ENCODE measurements around the gene DIAPH1.

The DIAPH1 gene

DNA sequence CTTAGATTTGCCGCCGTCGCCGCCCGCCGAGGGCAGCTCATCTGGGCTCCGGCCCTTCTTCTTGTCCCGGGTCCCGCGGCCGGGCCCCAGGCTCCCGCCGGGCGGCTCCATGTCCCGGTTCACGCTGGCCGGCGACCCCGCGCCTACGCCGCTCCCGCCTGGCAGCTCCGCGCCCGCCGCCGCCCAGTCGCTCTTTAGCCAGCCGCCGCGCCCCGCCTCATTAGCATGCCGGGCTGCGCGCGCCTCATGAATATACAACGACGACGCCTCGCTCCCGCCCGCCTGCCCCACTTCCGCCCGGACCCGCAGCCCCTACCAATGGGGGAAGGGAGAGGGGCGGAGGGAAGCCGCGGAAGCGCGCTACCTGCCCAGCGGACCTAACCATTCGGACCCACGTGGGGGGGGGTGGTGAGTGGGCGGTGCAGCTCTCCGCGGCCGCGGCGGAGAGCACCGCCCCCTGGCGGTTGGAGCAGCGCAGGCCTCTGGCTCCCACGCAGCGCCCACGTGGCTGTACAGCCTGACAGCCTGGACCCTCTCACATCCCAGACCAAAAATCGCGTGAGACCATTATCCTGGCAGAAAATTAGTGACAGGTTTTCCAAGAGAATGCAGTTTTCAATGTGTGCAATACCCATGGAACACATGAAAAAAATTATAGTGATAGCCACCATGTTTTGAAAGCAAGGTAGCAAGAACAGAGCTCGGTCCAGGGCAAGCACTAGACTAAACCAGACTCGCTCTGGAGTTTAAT is at the start of gene DIAPH1:
Gene DIAPH1, minus strand, starts transcription at position 197 of the 751 bp plus-strand sequence. Its CDS starts 86 bp downstream, at position 111.
- peak; percentile 89 for DNase-seq

GRCh38 chr5:141665995-141666940 is 47.5 kb upstream of the DIAPH1 start:
- no peak for DNase-seq

DNA sequence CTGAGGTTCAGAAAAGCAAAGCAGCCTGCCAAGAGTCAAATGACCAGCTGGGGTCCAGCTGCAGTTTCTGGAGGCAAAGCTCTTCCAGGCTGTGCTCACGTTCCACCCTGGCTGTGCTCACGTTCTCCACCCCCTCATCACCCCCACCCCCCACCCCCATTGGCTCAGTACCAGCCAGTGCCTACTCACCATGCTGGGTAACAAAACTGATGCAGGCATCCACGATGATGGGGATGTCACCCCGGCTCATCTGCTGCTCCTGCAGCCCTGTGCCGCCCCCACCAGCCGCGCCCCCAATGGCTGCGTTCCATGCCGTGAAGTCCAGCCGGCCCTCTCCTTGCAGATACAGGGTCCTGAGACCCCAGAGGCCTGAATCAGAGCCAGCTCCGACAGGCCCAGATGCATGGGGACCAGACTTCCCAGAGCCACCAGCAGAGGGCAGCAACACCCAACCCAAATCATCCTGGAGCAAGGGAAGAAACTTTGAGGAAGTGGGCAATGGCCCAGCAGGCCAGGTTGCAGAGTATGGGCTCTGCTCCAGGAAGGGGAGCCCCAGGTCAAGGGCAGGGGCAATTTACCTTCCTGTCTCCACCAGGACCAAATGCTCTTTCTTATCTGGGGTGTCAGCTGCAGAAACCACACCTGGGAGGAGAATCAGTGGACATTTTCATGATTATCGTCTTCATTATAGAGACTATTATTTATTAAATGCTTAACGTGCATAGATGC is 46.1 kb upstream of the DIAPH1 start:
- DNase-seq, result peak; percentile 10

GRCh38 chr5:141663506-141663905 is 44.7 kb upstream of the DIAPH1 start:
- DNase-seq, result no peak

DNA sequence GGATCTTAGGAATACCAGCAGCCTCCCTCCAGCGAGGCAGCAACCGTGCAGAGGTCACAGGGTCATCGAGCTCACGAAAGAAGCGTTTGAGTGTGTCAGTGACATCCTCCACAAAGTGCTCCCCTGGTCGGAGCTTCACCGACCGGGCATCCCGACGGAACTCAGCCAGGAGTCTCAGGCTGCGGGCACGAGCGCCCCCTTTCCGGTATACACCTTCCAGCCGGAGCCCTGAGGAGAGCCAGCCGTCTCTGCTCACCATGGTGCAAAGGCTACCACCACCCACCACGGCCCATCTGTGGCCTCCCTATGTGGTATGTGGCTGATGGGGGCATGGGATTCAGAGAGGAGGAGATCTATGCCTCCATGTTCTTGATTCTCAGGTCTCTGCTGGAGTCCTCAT is 43.2 kb upstream of the DIAPH1 start:
- no peak for DNase-seq

DNA sequence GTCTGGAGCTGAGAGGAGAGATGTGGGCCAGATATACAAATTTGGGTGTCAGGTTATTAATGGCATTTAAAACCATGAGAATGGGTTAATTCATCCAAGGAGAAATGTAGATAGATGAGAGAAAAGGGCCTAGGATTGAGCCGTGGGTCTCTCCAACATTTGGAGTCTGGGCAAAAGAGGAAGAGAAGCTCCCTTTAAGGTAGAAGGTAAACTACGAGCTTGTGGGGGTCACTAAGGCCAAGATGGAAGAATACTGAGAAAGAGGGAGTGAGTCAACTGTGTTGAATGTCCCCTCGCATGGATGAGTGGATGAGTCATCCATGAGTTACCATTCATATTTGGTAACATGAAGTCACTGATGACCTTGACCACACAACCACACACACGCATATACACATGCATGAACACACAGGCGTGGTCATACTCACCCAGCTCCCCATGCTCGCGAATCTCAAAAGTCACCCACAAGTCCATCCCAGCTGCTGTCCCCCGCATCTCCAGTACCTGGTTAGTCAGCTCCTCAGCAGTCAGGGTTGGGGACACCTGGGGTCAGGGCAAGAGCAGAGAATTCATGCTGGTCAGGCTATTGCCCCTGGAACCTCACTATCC is 39.2 kb upstream of the DIAPH1 start:
- no peak for DNase-seq

DNA sequence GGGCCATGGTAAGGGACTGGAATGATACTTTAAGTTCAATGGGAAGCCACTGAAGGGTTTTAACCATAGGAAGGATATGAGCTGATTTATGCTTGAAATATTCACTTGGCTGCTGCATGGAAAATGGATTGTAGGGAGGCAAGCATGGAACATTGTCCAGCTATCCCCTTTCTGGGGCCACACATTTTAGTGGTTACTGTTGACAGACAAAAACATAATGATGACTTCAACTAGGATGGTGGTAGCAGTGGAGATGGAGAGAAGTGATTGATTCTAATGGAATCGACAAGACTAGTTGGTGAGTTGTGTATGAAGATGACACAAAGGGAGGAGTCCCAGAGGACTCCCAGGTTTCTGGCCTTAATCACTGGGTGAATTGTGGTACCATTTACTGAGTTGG is 38.6 kb upstream of the DIAPH1 start:
- DNase-seq, result no peak

DNA sequence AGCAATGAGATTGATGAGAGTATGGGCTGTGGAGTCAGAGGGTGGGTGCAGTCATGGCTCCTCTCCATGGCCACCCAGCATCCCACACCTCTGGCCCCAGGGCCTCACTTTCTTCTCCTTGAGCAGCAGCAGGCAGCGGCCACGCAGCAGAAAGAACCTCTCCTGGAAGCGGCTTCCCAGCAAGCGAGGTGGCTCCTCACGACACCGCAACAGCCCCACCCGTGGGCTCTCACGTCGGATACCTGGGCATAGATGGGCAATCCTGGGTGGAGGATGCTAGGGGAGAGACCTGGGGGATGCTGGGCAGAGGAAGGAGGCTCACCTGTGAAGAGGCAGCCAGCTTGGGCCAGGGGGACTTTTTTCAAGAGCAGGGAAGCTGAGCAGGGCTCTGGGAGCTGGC is 37.6 kb upstream of the DIAPH1 start:
- DNase-seq, result no peak

- no peak for DNase-seq
These were observed 36.2 kb upstream of the DIAPH1 start for GRCh38 chr5:141655020-141655419.

GRCh38 chr5:141654298-141654697 is 35.5 kb upstream of the DIAPH1 start:
- DNase-seq, result no peak

- no peak for DNase-seq
These were observed 32.9 kb upstream of the DIAPH1 start for GRCh38 chr5:141651728-141652105.

DNA sequence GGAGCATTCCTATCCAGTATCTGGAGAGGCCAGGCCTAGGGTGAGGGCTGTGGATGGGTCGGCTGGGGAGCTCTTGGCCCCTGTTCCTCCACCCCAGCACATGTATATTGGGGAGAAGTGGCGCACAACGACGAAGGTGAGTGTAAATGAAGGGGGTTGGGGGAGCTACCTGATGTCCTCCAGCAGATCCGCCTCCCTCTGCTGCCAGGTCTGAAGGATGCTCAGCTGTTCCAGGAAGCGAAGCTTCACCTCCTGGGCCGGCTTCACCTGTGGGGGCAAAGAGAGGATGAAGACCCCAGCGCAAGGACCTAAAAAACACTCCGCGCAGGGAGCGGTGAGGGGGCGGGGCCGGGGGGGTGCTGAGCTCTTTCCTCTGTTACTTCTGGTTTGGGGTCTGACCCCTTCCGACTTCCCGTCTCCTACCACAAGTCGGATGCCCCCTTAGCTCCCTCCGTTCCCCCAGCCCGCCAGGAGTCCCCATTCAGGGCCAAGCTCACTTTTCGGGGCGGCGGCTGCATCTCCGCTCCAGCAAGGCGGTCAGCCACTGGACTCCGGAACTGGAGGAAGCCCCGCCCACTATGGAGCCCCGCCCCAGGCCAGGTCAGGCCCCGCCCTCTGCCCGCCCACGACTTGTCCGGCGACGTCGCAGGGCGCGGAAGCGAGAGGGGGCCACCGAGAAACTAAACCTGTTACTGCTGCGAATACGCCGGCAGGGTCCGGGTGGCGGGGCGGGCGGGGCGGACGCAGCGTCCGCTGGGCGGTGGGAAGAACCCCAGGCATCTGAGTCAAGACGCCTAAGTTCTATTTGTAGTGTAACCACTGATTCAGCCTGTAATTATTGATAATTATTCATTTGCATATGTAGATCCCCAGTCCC is 32.3 kb upstream of the DIAPH1 start, which contains the start of gene FCHSD1:
Gene FCHSD1, minus strand, starts transcription at position 568 of the 877 bp plus-strand sequence. Its CDS starts 50 bp downstream, at position 518.
- peak; percentile 37 for DNase-seq

GRCh38 chr5:141649972-141650371 is 31.2 kb upstream of the DIAPH1 start:
- DNase-seq, result no peak

- DNase-seq, result no peak
These were observed 30.4 kb upstream of the DIAPH1 start for GRCh38 chr5:141649056-141649688.

- DNase-seq, result no peak
These were observed 29.1 kb upstream of the DIAPH1 start for GRCh38 chr5:141647851-141648250.

- no peak for DNase-seq
These were observed 28.4 kb upstream of the DIAPH1 start for GRCh38 chr5:141647242-141647641.

DNA sequence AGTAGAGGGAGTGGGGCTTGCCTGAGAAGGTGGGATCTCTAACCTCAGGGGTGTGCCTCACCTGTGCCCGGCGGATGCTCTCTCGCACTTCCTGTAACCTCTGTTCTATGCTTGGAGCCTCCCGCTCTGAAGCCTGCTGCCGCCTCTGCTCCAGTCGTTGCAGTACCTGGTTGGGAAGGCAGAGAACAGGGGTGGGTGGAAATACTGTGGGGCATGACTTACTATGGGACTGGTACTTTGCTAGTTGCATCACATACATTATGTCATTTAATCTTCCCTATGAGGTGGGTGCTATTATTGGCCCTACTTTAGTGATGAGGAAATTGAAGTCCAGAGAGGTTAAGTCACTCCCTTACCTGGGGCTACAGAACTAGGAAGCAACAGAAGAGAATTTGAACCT is 27.2 kb upstream of the DIAPH1 start:
- no peak for DNase-seq

- DNase-seq, result no peak
These were observed 23.0 kb upstream of the DIAPH1 start for GRCh38 chr5:141641634-141642267.

DNA sequence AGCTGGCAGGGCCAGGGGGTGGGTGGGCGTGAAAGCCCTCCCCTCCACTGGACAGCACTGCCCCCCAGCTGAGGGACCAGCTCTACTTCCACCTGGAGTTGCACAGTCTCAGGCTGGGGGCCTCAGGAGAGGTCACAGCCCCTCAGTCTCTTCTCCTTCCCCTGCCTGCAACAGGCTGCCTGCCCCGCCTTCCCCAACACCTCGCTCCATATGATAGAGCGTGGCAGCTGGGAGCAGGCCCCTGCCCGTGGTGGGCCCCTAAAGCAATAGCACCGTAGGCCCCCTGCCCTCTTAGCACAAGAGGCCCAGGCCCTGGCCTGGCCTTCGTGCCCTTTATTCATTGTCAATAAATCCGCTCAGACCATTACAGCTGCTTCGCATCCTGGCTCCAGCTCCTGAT is 21.9 kb upstream of the DIAPH1 start:
- DNase-seq, result no peak

- no peak for DNase-seq
These were observed 21.2 kb upstream of the DIAPH1 start for GRCh38 chr5:141640051-141640415.

Measured in NCI-H1105 (cell line).